GM12872 (cell line): ENCODE measurements around the gene SLC41A3.

Source experiments
- CTCF ChIP-seq: IDR thresholded peaks from 3 replicates; pipeline ENCODE4 v1.5.1; 2011; ENCODE audit warnings: low read depth, mild to moderate bottlenecking, low read length, moderate library complexity; ENCODE audit not compliant: insufficient read depth

Gene SLC41A3

GRCh38 chr3:126083913-126084767, at the start of gene SLC41A3:
Gene SLC41A3, minus strand, starts transcription at chr3:126084124. Its CDS starts 15,905 bp downstream, at chr3:126068219.
- TF ChIP-seq CTCF, result peak; percentile 61

DNA sequence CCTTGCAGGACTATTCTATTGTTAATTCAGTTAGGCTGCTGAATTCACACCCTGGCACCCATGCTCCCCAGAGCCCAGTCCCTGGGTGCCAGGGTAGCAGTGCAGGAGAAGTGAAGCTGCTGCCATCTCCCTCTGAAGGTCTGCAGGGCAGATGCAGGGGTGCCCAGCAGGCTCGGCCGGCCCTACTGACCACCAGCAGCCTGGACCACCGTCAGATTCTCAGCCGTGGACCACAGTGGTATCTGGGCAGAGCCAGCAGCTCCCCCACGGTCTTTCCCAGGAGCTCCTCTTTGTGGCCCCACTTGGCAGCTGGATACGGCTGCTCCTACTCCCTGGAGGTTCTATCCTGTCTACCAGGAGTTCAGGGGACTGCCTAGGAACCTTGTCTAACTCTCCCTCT, 49.7 kb upstream of the SLC41A3 start:
- no peak for TF ChIP-seq CTCF

DNA sequence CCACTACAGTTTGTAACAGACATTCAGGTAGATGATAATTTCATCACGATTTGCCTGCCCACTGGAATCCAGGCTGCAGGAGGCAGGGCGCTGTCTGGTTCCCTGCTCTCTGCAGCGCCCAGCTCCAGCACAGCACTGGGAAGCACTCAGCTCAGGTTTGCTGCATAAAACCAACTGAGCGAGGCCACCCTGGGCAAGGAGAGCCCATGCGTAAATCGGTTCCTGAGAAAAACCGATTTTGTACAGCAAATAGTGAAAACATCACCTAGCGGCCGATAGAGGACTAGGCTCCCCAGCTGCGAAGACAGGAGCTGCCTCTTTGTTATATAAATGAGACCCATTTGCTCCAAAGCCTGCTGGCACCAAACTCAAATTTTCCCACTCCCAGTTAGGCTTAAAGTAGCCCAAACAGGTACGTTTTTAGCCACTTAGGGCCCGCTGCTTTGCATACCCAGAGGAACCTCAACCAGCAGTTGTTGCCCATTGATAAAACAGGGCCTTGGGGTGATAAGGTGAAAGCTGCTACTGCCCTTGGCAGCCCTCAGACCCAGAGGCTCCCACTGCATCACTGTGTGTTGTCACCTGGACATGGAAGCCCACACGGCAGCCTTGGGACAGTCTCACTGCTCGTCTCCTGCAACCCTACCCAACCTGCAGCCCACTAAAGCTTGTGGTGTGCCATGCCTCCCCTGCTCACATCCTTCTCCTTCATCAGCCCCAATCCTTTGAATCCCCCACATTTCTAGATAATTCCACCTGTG, 49.0 kb upstream of the SLC41A3 start:
- peak; percentile 23; the same call in 1 of the 3 replicates for TF ChIP-seq CTCF

DNA sequence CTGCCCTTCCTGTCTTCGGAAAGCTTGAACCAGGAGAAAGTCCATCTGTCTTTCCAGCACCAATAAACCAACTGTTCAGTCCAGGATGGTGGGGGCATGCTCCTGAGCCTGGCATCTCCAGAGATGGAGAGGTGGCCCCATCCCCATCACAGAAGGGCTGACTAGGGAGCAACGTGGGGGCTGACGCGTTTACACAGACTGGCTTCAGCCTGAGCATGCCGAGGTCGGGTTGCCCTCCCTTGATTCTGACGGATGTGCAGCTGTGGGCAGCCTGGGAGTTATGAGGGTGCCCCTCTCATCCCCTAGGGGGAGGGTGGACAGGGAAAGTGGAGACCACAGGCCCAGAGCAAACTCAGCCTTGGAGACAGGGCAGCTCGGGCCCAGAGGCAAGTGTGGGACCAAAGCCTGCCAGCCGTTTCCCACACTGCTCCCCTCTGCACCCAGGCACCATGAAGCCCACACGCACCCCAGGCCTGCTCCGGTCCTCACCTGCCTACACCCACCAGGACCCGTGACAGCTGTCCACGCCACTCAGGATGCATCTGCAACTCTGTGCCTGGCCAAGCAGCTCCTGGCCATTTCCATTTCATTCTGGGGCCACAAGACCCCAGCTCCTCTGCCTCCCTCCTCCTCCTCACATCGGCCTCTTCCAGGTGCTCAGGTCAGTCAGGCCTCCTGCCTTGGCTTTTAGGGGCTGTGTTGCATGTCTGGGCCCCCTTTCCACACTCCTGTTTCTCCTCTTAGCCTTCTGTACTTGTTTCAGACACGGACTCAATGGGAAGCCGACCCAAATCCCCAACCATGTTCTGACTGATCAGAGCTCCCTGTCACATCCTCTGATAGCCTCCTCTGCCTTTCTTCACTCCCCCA, 48.2 kb upstream of the SLC41A3 start:
- no peak for TF ChIP-seq CTCF

DNA sequence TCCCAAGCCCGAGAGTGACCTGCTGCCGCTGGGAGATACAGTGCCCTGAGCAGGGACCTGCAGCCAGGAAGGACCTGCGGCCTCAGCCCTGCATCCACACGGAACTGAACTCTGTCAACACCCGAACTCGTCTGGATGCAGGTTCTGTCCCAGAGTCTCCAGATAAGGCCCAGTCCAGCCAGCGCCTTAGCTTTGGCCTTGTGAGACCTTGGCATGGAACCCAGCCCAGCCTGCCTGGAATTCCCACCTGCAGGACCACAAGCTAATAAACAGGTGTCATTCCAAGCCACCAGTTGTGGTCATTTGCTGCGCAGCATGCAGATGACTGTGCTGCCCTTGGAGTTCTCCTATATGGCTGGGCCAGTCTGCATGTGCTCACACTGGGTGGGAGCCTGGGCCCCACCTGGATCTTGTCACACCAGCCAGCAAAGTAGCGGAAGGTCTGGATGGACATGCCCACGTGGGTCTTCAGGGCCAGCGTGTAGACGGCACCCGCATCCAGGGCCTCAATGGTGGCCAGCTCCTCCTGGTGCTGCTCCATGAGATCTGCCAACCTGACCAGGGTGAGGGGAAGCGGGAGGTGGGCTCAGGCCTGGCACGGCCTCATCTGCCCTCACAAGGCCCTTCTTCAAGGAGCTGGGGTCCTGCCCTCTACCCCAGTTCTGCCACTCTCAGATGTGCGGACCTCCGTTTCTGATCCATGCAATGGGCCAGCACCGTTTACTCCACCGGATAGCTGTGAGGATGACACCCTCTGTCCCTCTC, 47.2 kb upstream of the SLC41A3 start:
- no peak for TF ChIP-seq CTCF

DNA sequence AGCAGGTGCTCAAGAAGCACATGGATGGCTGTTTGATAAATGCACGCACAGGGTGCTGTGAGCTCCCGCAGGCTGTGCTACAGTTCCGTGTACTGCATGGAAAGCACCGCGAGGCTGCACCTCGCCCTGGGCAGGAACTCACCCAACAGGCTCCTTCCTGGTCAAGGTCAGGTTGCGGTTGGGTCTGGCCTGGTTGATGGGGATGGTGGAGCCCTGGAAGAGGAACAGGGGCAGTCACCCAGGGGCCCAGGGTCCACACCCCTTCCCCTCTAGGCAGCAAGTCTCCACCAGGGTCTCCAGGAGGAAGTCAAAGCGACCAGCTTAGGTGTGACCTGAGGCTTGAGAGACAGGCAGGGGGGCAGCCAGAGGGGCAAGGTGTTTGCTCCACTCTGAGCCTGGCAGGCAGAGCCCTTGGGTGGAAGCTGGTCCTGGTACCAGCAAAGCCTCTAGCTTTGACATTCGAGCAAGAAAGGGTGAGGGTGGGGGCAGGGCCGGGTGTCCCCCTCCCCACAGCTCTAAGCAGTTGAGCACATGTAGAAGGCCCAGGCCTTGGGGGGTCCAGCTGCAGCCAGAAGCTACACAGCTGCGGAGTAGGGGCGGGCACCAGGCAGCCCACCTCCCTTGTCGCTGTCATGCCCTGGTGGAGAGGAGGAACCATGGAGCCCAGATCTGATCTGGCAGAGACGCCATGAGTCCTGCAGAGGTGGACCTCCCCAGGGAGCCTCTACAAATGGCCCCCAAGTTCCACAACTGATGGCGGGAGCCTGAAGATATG, 46.3 kb upstream of the SLC41A3 start:
- no peak for TF ChIP-seq CTCF
